B cell (primary cell): Measurements from ENCODE around the gene FTH1. TPM values are rescaled to one million over a fixed set of nuclear protein-coding genes. Genes with fewer than 3 reads are reported as not detected.

Source experiments
- ATAC-seq: fragments of 200-7000 bp; cut with Tn5 transposase; one replicate; pipeline ENCODE4 v1.10.0; 2021; ENCODE audit warnings: low read depth, mild to moderate bottlenecking, moderate number of reproducible peaks, moderate library complexity
- CTCF ChIA-PET: fragments of 350-600 bp; sonication (Branson Sonifier 250); formaldehyde crosslinking; loops from one replicate; lab custom pipeline; 2021; ENCODE audit warnings: antibody characterized with exemption, inconsistent platforms; lab: Charles Lee
- POLR2A ChIA-PET: fragments of 350-600 bp; sonication (Branson Sonifier 250); formaldehyde crosslinking; loops from one replicate; lab custom pipeline; 2021; ENCODE audit warnings: antibody characterized with exemption; lab: Charles Lee
- DNase-seq: peaks from one replicate; pipeline ENCODE4 v3.0.0; 2013
- H2AFZ ChIP-seq: 2 replicates; pipeline ENCODE4 v1.6.1; 2012; ENCODE audit warnings: mild to moderate bottlenecking, low read depth, low read length; ENCODE audit not compliant: insufficient read depth, poor library complexity, severe bottlenecking
- H3K27ac ChIP-seq, 2 donors: 1 replicate in 1 of 2; 2 replicates in 1 of 2; pipeline ENCODE4 v1.5.1; 2012 to 2013; ENCODE audit warnings: low read length in 2 of 2, mild to moderate bottlenecking in 2 of 2, moderate library complexity in 1 of 2
- H3K27me3 ChIP-seq, 4 experiments: fragments of 200-600 bp in 1 of 4; sonication (generic) in 1 of 4; replicated peaks in 1 of 4; 1 replicate in 2 of 4; 2 replicates in 2 of 4; pipeline versions ENCODE4 v1.6.1 to v1.7.0; 2013 to 2016; ENCODE audit warnings: low read length in 3 of 4, mild to moderate bottlenecking in 2 of 4, mixed read lengths in 1 of 4, moderate library complexity in 1 of 4; ENCODE audit not compliant: insufficient read depth in 4 of 4, control insufficient read depth in 3 of 4; ENCODE audit errors: control extremely low read depth in 1 of 4
- H3K36me3 ChIP-seq, 2 experiments: replicated peaks in 1 of 2; 1 replicate in 1 of 2; 2 replicates in 1 of 2; pipeline versions ENCODE4 v1.6.1 to v1.7.1; 2013; ENCODE audit warnings: low read length in 1 of 2; ENCODE audit not compliant: insufficient read depth in 2 of 2, control insufficient read depth in 1 of 2; ENCODE audit errors: control extremely low read depth in 1 of 2, extremely low read depth in 1 of 2
- H3K4me1 ChIP-seq, 2 donors: fragments of 200-600 bp in 1 of 2; sonication (generic) in 1 of 2; 1 replicate in 1 of 2; 2 replicates in 1 of 2; pipeline versions ENCODE4 v1.5.1 to v1.6.1; 2013 to 2017; ENCODE audit warnings: low read length in 2 of 2; ENCODE audit not compliant: control insufficient read depth in 2 of 2, insufficient read depth in 2 of 2
- H3K4me2 ChIP-seq: replicated peaks from 2 replicates; pipeline ENCODE3; 2012; ENCODE audit warnings: mild to moderate bottlenecking, low read depth, low read length; ENCODE audit not compliant: poor library complexity, severe bottlenecking
- H3K4me3 ChIP-seq, 5 experiments: fragments of 200-600 bp in 1 of 5; sonication (generic) in 1 of 5; 1 replicate in 3 of 5; 2 replicates in 2 of 5; pipeline versions ENCODE4 v1.5.1 to v1.7.0; 2011 to 2016; ENCODE audit warnings: low read length in 4 of 5, mild to moderate bottlenecking in 4 of 5, low read depth in 2 of 5, control low read depth in 1 of 5, moderate library complexity in 1 of 5; ENCODE audit not compliant: insufficient read depth in 1 of 5; ENCODE audit errors: control extremely low read depth in 1 of 5, extremely low read depth in 1 of 5
- H3K79me2 ChIP-seq: fragments of 200-600 bp; sonication (generic); one replicate; pipeline ENCODE4 v1.6.0; 2016; ENCODE audit warnings: low read length; ENCODE audit not compliant: control insufficient read depth, insufficient read depth
- H3K9ac ChIP-seq: fragments of 200-600 bp; sonication (generic); 2 replicates; pipeline ENCODE4 v1.6.1; 2017; ENCODE audit warnings: mild to moderate bottlenecking, low read length, moderate library complexity
- H3K9me3 ChIP-seq, 3 donors: one replicate each; pipeline versions ENCODE4 v1.6.1 to v1.7.1; 2013; ENCODE audit warnings: low read length in 2 of 3; ENCODE audit not compliant: control insufficient read depth in 2 of 3, insufficient read depth in 1 of 3; ENCODE audit errors: control extremely low read depth in 1 of 3
- H4K20me1 ChIP-seq: 2 replicates; pipeline ENCODE4 v1.6.0; 2012; ENCODE audit warnings: mild to moderate bottlenecking, low read length; ENCODE audit not compliant: insufficient read depth, control insufficient read depth, poor library complexity, severe bottlenecking
- H3K27ac Mint-ChIP-seq: one replicate; pipeline ENCODE4 v1.8.0; 2021; ENCODE audit warnings: mixed read lengths
- H3K27me3 Mint-ChIP-seq: one replicate; pipeline ENCODE4 v1.8.0; 2021; ENCODE audit warnings: mixed read lengths
- H3K4me1 Mint-ChIP-seq: one replicate; pipeline ENCODE4 v1.8.0; 2021; ENCODE audit warnings: mixed read lengths
- H3K4me3 Mint-ChIP-seq: one replicate; pipeline ENCODE4 v1.8.0; 2021; ENCODE audit warnings: mixed read lengths
- H3K9me3 Mint-ChIP-seq: one replicate; pipeline ENCODE4 v1.8.0; 2022; ENCODE audit warnings: mixed read lengths; ENCODE audit not compliant: insufficient read depth
- EZH2 ChIP-seq: IDR thresholded peaks from 2 replicates; pipeline ENCODE4 v1.6.1; 2012; ENCODE audit warnings: borderline replicate concordance, low read depth, mild to moderate bottlenecking, moderate library complexity, low read length; ENCODE audit not compliant: insufficient read depth, poor library complexity, severe bottlenecking
- WGBS: methylation state at CpG from one replicate; pipeline ENCODE4 v1.1.5; 2013; ENCODE audit warnings: missing lambda C conversion rate; ENCODE audit not compliant: insufficient coverage; 5-methylcytosine and 5-hydroxymethylcytosine counted together
- intact Hi-C: fragments of 100-400 bp; cut with micrococcal nuclease; formaldehyde crosslinking; loops from one replicate; pipeline ENCODE4 v1.10.0; 2022
- polyA plus RNA-seq: library from polyadenylated mRNA; depleted of rRNA; stranded (reverse); fragments of >200 nt; gene quantifications from 2 replicates; pipeline ENCODE4 v1.2.3, GENCODE V29; 2012
- total RNA-seq, 2 donors: library from RNA; stranded (reverse); fragments of 120-200 nt in 1 of 2; gene quantifications; 1 replicate in 1 of 2; 2 replicates in 1 of 2; pipeline versions ENCODE4 v1.2.3 to v1.2.4, GENCODE V29; 2013 to 2022
- TF ChIP-seq, protein P1 (sequence below): fragments of 200-600 bp; IDR thresholded peaks from one replicate; pipeline ENCODE4 v1.8.0; 2022; ENCODE audit warnings: antibody characterized with exemption, mild to moderate bottlenecking

FTH1 gene
- total and polyA plus RNA-seq, 2 donors (not counting 1 experiment from before 2014, with no cell fraction given), result 1,136 to 1,314 TPM

DNA sequence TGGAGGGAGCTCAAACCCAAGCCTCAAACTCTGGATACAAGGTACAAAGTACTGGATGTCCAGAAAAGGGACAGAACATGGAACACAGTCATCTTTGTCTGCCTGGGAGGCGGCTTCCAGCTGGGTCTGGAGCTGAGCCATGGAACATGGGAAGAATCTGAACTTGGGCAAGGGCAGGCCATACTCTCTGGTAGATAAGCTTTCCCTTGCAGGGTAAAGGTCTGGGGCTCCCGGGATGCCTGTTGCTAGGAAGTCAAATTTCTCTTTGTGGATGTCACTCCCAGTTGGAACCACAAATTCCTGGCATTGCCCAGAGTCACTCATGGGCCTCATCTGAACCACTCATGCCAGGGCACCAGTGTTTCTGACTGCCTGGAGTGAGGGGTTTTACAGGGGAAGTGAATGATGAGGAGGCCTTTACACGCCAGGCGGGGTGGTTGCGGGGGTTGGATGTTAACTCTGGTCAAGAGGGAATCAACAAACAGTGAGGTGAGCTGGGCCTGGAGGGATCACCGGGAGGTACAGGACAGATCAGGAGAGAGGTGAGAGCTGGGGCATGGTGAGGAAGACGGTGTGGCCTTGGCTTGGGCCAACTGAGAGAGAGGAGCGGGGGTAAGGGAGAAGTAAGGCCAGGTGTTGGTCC, 5.7 kb downstream of the FTH1 start:
- H3K4me1 Mint-ChIP-seq, result peaks cover 57% of the 10 kb centered on the region
- Histone ChIP-seq H2AFZ (no peak overlapping the region), H3K79me2 (peaks cover 49% of the 10 kb centered on the region), H3K4me2 (peak overlapping the region; percentile 65), H3K9me3 (peaks cover 0 to 4% (median 0%) of the 10 kb centered on the region in 3 donors), H3K4me3 (no peak overlapping the region), H3K27ac (peak overlapping the region in 1 of 2 donors; percentile 89), H3K27me3 (no peaks in the 10 kb centered on the region), H4K20me1 (peaks cover 28% of the 10 kb centered on the region), H3K36me3 (peaks cover 0 to 33% of the 10 kb centered on the region in 2 experiments), H3K4me1 (peaks cover 41 to 53% of the 10 kb centered on the region in 2 donors), H3K9ac (no peak overlapping the region)
- H3K4me3 Mint-ChIP-seq, result peak overlapping the region; percentile 40
- H3K27me3 Mint-ChIP-seq, result no peaks in the 10 kb centered on the region
- ATAC-seq (no peak), DNase-seq (no peak)
- no peaks in the 10 kb centered on the region for H3K9me3 Mint-ChIP-seq
- intact Hi-C loops, result no loop called here
- ChIA-PET POLR2A (interaction anchor here (1.1 kb wide), 1 partner anchor 152 kb away, joined by 3 read pairs; no protein-coding TSS in a partner anchor), CTCF (interaction anchor here (0.9 to 4.6 kb wide), 8 partner anchors 13 to 165 kb away, joined by 3 to 62 read pairs (median 8); partner anchors contain the start of gene BEST1)
- H3K27ac Mint-ChIP-seq, result peak overlapping the region; percentile 84
- no peak for TF ChIP-seq EZH2
- TF ChIP-seq, protein P1, sequence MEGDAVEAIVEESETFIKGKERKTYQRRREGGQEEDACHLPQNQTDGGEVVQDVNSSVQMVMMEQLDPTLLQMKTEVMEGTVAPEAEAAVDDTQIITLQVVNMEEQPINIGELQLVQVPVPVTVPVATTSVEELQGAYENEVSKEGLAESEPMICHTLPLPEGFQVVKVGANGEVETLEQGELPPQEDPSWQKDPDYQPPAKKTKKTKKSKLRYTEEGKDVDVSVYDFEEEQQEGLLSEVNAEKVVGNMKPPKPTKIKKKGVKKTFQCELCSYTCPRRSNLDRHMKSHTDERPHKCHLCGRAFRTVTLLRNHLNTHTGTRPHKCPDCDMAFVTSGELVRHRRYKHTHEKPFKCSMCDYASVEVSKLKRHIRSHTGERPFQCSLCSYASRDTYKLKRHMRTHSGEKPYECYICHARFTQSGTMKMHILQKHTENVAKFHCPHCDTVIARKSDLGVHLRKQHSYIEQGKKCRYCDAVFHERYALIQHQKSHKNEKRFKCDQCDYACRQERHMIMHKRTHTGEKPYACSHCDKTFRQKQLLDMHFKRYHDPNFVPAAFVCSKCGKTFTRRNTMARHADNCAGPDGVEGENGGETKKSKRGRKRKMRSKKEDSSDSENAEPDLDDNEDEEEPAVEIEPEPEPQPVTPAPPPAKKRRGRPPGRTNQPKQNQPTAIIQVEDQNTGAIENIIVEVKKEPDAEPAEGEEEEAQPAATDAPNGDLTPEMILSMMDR, result no peak
- WGBS, result 97% methylated on average over 8 of the region's 8 CpGs

DNA sequence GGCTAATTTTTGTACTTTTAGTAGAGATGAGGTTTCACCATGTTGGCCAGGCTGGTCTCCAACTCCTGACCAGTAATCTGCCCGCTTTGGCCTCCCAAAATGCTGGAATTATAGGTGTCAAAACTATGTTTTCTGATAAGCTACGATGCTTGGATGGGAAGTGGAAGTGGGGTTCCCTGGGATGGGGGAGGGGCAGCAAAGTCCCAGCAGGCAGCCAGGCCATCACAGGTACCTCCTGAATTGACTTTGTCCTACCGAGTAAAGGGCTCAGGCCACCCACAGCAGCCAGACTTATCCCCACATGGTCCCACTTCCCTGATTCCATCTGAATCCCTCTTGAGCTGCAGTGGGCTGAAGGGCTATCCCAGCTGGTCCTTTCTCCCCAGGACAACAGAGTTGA, 6.9 kb downstream of the FTH1 start:
- no peak overlapping the region for H2AFZ ChIP-seq
- peaks cover 0 to 9% (median 0%) of the 10 kb centered on the region in 3 donors for H3K9me3 ChIP-seq
- H3K9ac ChIP-seq, result no peak overlapping the region
- DNase-seq (no peak), ATAC-seq (no peak)
- H3K27me3 Mint-ChIP-seq, result no peaks in the 10 kb centered on the region
- H3K79me2 ChIP-seq, result peaks cover 37% of the 10 kb centered on the region
- H3K27ac Mint-ChIP-seq, result no peak overlapping the region
- H3K27ac ChIP-seq, result no peak overlapping the region
- intact Hi-C loops, result no loop called here
- no peak overlapping the region for H3K4me3 ChIP-seq
- peaks cover 17% of the 10 kb centered on the region for H4K20me1 ChIP-seq
- no peak for TF ChIP-seq EZH2
- TF ChIP-seq, protein P1, result no peak
- ChIA-PET CTCF (interaction anchor here (1.8 to 4.6 kb wide), 3 partner anchors 12 to 121 kb away, joined by 13 to 62 read pairs (median 28); partner anchors contain the start of gene BEST1), POLR2A (interaction anchor here (1.1 kb wide), 1 partner anchor 151 kb away, joined by 3 read pairs; no protein-coding TSS in a partner anchor)
- H3K9me3 Mint-ChIP-seq, result no peaks in the 10 kb centered on the region
- H3K4me2 ChIP-seq, result no peak overlapping the region
- 87% methylated on average over 3 of the region's 3 CpGs for WGBS
- peaks cover 0 to 31% of the 10 kb centered on the region in 2 experiments for H3K36me3 ChIP-seq
- no peak overlapping the region for H3K4me3 Mint-ChIP-seq
- H3K4me1 ChIP-seq, result peaks cover 43 to 50% of the 10 kb centered on the region in 2 donors
- peaks cover 0 to 11% (median 2%) of the 10 kb centered on the region in 4 experiments for H3K27me3 ChIP-seq
- H3K4me1 Mint-ChIP-seq, result peaks cover 63% of the 10 kb centered on the region
